Effector CD4-positive, alpha-beta T cell (primary cell): ENCODE measurements around the gene STX5.
"Not testable (repeated sequence)": the region's sequence is repeated elsewhere in the genome, so short reads cannot be mapped to it uniquely, and the experiment has no call there.

Source experiments
- DNase-seq: peaks from one replicate; pipeline ENCODE4 v3.0.0-alpha.2; 2020

STX5 gene

DNA sequence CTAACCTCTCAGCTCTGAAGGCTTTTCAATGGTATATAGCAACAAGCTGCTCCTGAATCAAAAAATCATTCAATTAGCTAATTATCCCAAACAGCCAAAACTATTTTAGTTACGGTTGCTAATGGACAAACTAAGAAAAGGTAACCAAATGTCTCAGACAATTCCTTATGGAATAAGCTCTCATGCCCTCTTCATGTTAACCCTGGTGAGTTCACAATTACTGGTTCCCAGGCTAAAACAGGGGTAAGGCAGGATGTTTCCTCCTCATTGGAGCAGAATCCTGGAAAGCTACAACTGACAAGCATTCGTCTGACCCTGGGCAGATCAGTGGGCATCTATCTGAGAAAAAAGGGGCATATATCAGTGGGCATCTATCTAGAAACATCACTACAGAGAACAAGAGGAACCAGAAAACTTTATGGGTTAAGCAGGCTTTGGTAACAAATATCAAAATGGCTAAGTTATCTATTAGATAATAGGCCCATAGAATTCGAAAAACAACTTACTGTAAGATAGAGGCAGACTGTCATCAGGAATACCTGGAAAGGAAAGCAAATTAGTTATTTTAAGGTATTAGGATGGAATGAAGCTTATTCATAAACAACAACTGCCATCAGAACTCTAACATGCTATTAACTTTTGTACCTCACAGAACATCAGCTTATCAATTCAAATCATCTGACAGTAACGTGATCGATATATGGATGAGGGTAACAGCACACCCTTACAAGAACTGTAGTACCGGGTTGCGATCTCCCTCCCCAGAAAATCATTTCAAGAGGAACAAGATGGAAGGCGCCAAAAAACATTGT, 22.4 kb upstream of the STX5 start:
- DNase-seq: no peak

DNA sequence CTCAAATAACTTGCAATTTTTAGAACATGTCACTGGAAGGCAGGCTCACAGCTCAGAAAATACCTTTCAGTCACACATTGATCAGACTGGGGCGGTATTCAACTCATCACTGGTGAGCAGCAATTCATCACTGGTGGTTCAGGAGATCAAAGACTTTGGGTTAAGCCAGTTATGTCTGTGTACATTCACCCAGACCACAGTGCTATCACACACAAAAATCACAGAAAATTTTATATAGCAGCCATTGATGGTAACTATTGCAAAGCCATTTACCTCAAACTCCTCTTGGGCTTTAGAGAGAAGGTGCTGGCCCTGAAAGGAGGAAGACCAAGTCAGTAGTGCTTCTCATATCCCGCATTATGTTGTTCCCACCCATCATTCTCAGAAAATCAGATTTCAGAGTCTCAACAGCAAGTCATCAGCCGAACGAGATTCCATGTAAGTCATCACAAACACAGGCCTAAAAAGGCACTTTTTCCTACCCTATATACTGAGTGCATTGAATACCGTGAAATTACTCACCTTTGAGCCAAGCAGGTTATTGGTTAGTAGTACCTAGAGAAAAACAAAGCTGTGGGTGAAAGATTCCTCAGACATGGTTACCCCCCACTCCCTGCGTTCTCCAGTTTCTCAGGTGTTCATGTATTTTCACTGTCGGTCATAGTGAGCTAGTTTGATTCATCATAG, 21.6 kb upstream of the STX5 start:
- DNase-seq: no peak

DNA sequence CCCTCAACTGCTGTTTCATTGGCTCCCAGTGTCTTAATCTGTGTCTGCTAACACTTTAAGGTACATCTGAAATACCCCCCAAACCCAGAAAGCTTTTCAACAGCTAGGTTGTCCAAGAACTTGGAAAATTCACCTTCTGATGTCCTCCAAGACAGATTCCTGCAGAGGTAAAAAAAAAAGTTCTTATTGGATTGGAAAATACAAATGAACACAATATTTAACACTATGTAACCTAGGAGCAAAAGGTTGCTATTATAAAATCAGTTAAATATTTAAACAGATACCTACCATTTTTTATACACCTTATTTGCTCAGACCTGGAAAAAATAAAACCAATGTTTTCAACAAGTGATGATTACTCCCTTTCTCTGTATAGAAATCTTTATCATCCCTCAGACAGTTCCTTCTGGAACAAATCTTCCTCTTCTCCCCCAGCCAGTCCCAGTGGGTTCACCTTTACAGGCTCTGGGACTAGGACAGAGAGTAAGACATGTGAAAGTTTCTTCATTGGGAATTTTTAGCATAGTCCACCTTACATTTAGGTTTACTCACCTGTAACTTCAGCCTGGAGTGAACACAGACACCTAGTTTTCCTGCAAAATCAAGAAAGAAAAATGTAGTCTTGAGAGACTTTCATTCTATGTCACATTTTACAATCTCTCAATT, 20.8 kb upstream of the STX5 start:
- no peak for DNase-seq

DNA sequence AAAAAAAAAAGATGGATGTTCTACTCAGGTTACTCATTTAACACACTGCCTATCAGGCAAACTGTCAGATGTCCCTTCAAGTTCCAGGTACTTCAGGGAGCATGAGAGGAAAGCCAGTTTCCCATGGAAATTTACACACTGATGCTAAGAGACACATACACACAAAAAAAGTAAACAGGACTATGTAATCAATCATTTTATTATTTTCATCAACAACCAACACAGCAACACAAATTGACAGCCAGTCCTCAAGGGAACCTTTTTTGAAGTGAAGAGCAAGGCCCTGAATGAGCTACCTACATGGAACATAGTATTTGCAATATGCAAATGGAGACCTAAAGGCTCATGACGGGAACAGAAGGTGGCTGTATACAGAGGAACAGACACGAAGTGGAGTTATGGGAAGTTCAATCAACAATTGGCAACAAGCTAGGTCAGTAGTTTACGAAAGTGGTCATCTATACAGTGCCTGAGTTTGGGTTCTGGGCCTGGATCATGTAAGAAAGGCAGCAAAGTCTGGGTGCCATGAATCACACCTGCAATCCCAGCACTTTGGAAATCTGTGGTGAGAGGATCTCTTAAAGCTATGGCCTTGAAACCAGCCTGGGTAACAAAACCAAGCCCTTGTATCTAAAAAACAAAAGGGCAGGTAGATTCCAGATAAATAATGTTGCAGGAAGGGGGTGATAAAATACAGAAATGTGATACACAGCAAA, 20.1 kb upstream of the STX5 start:
- no peak for DNase-seq

DNA sequence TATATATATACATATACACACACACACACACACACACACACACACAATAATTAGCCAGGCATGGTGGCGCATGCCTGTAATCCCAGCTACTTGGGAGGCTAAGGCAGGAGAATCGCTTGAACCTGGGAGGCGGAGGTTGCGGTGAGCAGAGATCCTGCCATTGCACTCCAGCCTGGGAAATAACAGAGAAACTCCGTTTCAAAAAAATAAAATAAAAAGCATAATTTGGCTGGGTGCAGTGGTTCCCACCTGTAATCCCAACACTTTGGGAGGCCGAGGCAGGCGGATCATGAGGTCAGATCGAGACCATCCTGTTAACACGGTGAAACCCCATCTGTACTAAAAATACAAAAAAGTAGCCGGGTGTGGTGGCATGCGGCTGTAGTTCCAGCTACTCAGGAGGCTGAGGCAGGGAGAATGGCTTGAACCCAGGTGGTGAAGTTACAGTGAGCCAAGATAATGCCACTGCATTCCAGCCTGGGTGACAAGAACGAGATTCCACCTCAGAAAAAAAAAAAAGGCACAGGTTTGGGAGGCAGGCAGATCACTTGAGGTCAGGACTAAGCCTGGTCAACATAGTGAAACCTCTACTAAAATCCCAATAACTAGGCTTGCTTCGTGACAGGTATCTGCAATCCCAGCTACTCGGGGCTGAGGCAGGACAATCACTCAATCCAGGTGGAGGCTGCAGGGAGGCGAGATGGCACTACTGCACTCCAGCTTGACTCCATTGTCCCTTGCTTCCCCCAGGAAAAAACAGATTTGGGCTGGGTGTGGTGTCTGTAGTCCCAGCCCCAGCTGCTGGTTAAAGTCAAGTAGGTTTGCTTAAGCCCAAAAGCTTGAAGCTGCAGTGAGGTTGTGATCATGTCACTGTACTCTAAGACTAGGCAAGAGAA, 19.3 kb upstream of the STX5 start:
- DNase-seq: no peak

DNA sequence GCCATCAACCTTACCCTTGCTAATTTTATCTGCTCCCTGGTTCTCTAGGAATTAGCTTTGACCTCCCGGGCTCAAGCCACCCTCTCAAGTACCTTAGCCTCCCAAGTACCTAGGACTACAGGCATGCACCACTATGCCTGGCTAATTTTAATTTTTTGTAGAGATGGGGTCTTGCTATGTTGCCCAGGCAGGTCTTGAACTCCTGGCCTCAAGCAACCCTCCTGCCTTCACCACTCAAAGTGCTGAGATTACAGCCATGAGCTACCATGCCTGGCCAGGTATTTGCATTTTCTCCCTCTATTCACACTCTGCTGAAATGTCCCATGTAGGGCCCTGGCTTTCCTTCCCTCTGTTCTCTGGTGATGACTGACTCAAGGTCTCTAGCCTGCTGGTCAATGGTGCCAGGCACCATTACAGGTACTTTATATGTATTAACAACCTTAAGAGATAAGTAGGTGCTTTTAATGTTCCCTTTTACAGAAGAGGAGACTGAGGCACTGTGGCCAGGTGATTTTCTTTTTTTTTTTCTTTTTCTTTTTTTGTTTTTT, 16.0 kb upstream of the STX5 start:
- no peak for DNase-seq

DNA sequence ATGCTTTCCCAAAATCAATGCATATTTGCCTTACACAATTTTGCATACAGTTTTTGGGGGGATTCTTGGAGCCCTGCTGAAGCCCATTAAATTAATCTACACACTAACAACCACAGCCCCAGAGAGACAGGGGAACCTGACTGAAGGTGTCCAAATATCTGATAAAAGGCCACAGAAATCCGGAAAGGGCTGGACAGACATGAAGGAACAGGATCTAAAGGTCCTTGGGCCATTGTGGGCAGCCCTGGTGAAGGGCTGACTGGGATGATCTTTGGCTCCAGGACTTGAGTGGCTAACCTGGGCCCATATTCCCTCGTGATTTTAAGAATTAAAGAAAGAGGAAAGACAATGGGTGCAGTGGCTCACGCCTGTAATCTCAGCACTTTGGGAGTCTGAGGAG, 14.3 kb upstream of the STX5 start:
- no peak for DNase-seq

DNA sequence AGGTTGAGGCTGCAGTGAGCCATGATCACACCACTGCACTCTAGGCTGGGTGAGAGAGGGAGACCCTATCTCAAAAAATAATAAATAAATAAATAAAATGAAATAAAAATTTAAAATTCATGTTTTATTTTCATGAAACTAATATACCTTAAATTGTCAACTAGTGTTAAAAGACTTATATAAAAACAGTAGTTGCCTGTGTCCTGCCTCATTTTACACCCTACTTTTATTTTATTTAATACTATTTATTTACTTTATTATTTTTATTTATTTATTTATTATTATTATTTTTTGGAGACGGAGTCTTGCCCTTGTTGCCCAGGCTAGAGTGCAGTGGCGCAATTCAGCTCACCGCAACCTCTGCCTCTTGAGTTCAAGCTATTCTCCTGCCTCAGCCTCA, 12.3 kb upstream of the STX5 start:
- DNase-seq: no peak

DNA sequence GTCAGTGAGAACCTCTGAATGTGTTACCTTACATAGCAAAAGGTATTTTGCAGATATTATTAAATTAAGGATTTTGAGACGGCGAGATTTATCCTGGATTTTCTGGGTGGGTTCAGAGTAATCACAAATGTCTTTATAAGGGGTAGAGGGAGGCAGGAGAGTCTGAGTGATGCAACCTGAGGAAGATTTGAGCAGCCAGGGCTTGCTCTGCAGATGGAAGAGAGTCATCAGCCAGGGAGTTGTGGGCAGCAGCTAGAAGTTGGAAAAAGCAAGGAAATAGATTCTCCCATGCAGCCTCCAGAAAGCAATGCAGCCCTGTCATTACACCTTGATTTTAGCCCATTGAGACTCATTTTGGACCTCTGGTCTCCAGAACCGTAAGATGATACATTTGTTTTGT, 11.6 kb upstream of the STX5 start:
- no peak for DNase-seq

DNA sequence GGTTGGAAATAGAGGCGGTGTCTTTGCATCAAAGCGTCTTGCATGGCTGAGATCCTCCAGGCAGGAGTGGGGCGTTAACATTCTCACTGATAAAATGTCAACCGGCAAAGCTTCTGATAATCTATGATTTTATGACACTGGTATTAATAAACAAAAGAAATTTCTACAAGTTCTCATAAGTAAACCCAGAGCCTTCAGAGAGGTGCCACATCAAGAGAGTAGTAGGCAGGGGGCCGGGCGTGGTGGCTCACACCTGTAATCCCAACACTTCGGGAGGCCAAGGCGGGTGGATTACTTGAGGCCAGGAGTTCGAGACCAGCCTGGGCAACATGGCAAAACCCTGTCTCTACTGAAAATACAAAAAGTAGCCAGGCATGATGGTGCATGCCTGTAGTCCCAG, 11.0 kb upstream of the STX5 start:
- DNase-seq: not testable (repeated sequence)

DNA sequence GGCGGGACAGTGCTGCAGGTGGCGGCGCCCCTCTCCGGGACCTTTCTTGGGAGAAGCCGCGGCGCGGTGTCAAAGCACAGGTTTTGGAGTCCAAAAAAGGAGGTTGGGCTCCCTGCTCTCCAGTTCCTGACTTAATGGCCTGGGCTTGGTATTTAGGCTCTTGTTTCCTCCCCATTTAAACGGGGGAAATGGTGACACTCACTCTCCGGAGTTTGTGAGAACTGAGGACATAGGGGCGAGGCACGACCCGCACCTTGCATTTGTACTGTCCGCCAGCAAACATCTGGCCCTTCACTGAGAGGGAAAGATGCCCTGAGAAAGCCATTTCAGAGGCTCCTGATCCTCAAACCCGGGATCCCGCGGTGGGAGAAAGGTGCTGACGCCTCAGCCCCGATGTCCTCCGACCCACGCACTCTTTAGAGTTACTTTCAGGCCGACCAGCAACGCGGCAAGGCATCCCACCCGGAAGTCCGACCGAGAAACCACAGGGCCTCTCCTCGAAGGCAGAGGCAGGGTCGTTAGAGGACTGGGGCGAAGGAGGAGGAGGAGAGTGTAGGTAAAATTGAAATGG, 10.4 kb upstream of the STX5 start:
- no peak for DNase-seq

DNA sequence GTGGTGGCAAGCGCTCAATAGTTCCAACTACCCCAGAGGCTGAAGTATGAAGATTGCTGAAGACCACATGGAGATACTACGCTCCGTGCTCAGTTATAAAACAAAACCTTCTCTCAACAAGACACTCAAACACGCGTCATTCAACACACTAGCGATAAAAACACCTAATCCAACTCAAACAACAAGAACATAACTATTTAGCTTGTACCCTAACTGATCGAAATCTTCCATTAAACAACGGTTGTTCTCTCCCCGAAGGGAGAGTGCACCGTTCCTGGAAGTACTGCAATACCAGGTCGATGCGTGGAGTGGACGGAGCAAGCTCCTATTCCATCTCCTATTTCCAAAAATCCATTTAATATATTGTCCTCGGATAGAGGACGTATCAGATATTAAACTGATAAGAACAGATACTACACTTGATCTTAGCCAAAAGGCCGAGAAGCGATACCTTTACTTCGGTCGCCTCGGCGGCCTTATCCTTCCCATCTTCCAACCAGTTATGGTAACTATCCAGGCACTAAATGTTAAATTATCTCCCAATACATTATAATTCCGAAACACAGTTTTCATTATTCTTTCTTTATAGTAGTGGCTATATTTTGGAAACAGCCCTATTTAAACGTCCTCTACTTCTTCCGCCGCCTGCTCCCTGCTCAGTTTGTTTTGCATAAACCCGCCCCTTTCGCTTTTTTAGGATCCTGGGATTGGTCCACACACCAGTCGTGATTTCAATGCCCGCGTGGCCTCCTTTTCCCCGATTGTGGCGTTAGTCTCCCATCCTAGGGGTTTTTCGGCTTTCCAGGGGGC, 9.7 kb upstream of the STX5 start:
- peak; percentile 77 for DNase-seq

DNA sequence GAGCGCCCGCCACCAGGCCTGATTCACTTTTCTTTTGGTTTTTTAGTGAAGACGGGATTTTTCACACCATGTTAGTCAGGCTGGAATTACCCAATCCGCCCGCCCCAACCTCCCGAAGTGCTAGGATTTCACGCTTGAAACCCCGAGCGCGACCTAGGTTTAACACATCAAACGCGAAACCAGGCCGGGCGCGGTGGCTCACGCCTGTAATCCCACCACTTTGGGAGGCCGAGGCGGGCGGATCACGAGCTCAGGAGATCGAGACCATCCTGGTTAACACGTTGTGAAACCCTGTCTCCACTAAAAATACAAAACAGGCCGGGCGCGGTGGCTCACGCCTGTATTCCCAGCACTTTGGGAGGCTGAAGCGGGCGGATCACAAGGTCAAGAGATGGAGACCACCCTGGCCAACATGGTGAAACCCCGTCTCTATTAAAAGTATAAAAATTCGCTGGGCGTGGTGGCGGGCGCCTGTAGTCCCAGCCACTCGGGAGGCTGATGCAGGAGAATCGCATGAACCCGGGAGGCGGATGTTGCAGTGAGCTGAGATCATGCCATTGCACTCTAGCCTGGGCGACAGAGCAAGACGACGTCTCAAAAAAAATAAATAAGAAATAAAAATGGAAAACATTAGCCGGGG, 9.0 kb upstream of the STX5 start:
- peak; percentile 74 for DNase-seq

DNA sequence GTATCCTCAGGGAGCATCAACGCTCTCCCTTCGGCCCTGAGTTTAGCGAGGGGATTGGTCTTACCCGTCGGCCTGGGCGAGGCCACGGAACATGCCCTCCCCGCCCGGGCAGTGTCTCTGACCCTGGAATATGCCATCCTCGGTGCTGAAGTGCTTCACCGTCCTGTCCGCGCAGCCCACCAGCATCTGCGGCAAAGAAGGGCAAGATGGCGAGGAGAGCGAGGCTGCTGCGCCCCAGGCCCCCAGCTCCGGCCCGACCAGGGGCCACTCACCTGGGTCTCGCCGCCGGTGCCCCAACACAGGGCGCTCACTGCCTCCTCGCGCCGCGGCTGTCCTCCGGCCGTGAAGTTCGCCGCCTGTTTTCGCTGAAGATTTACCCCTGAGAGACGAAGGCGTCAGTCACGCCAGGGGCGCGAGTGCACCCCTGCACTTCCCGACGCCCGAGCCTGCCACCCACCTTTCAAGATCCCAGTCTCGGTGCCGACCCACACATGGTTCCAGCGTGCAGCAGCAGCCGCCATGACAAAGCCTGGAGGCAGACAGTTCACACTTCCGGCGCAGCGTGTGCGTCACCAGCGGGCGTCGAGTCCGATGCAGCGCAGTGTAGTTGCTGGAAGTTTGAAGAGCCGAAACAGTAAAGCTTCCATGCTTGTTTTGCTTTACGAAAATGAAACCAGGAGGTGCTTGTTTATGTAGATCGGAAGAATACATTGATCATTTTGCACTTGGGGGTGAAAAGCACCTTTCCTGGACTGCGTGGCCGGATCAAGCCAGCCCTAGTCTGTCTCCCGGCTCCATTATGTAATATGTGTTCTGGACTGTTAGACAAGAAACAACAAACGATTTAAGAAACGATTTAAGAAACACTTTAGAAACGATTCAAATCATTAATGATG, 7.4 kb upstream of the STX5 start, which contains the start of gene WDR74:
WDR74 (minus strand) TSS at position 541 of the 896 bp plus-strand sequence; CDS start at position 521, 20 bp downstream.
- DNase-seq: peak; percentile 90

DNA sequence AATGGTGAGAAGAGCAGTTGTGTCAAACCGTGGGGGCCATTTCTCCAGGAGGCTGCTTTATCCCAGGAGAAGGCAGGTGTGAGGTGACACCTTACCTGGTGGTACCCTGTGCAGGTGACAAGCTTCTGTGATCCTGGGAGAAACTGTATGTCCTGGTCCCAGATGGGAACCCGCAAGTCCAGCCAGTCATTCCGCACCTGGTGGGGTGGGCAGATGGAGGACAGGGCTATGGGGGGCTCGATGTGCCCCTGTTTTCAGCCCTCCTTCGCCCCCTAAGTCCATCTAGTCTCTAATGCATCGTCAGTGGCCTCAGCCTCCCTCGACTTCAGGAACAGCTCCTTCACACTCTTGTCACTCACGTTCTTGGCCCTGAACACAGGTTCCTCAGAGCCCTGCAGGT, 3.5 kb upstream of the STX5 start:
- no peak for DNase-seq

DNA sequence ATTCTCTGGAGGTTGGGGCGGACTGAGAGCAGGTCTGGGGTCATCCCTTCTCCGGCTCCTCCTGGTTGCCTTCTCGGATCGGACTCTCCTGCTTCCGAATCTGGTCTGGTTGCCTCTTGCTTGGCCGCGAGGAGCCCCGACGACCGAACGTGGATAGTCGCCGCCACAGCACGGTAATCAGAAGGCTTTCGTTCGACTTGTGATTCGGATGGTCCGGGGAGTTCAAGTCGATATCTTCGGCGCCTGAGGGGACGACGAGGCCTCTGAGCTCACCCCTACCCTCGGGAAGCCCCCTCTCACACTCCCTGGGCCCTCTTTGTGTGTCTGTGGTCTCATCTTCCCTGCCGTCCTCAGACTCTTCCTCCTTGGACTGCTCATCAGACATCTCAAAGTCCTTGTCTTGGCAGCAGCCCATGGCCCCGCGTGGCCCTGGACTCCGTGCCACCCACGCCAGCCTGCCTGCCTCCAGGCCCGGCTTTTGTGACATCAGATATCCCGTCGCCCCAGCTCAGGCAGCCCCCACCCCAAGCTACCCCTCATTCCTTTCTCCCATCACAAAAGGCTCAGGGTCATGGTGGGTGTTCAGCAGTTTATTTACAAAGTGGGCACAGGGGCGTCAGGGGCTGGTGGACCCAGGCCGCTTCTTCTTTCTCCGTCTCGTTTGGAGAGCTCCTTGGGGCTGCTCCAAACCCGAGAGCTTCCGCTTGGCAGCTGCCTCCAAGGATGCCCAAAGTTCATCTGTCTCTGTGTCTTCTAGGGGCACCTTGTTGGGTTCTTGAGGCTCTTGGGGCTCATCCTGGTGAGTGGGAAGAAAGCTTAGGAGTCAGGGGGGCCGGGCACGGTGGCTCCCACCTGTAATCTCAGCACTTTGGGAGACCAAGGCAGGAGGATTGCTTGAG, 734 bp upstream of the STX5 start, which contains the start of gene TEX54:
TEX54 (minus strand) TSS at position 506 of the 899 bp plus-strand sequence.
- no peak for DNase-seq

DNA sequence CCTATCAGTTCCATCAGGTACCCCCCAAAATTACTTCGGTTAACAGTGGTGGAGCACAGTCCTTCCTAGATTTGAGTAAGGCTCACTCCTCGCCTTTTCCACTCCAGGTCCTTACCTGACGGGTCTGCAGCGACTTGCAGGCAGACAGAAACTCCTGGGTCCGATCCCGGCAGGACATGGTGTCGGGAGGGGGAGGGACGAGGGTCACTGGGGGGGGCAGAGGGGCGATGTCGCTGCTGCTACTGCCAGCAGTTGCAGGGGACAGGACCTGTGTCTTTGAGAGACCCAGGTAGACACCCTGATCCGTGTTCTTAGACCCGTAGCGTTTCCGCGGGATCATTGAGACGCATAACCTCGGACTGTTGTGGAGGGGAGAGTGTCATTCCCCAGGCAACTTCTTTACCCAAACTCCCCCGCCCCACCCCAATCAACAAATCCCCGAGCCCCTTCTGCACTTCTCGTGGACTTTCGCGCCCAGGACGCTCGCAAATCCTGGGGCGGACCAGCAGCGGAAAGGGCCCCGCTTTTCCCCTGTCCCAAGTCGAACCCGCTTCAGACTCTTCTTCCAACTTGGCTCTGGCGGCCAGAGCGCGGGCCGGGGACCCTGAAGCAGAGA, 839 bp downstream of the STX5 start:
- DNase-seq: no peak
